HG03571 (cell line): Measurements from ENCODE around the gene WDR54.
"Not testable (repeated sequence)": the region's sequence is repeated elsewhere in the genome, so short reads cannot be mapped to it uniquely, and the experiment has no call there.

Experiments
- ATAC-seq: cut with Tn5 transposase; IDR thresholded peaks from one replicate; pipeline ENCODE4 v1.9.1; 2021; ENCODE audit not compliant: unreplicated experiment

The WDR54 gene

GRCh38 chr2:74427551-74427950 lies 6.0 kb downstream of the WDR54 start:
- ATAC-seq = no peak

- ATAC-seq = no peak
Measured at GRCh38 chr2:74428675-74429074, 7.1 kb downstream of the WDR54 start.

- ATAC-seq = no peak
Measured at GRCh38 chr2:74429487-74430451, 8.2 kb downstream of the WDR54 start.

- ATAC-seq = no peak
Measured at GRCh38 chr2:74430502-74430901, 9.0 kb downstream of the WDR54 start.

GRCh38 chr2:74436111-74436805 lies 14.7 kb downstream of the WDR54 start:
- no peak for ATAC-seq

GRCh38 chr2:74436848-74437695 lies 15.5 kb downstream of the WDR54 start:
- ATAC-seq = no peak

GRCh38 chr2:74438248-74438647 lies 16.7 kb downstream of the WDR54 start:
- ATAC-seq = no peak

GRCh38 chr2:74439373-74439772 lies 17.8 kb downstream of the WDR54 start:
- no peak for ATAC-seq

- no peak for ATAC-seq
Measured at GRCh38 chr2:74439803-74440377, 18.4 kb downstream of the WDR54 start.

GRCh38 chr2:74440378-74441169 lies 19.0 kb downstream of the WDR54 start:
- ATAC-seq = peak; percentile 76

GRCh38 chr2:74441170-74441689 lies 19.7 kb downstream of the WDR54 start:
- no peak for ATAC-seq

- ATAC-seq = no peak
Measured at GRCh38 chr2:74441690-74442482, 20.4 kb downstream of the WDR54 start, which contains the start of gene RTKN. Gene RTKN (minus strand): TSS chr2:74441937. CDS start chr2:74441816, 121 bp downstream.

- ATAC-seq = not testable (repeated sequence)
Measured at GRCh38 chr2:74442483-74443297, 21.2 kb downstream of the WDR54 start.

GRCh38 chr2:74444498-74445318 lies 23.2 kb downstream of the WDR54 start:
- no peak for ATAC-seq

- no peak for ATAC-seq
Measured at GRCh38 chr2:74447230-74447999, 25.9 kb downstream of the WDR54 start.

- no peak for ATAC-seq
Measured at GRCh38 chr2:74448771-74449170, 27.2 kb downstream of the WDR54 start.
